ENCODE data around the gene ASB1. TPM values are rescaled to one million over a fixed set of nuclear protein-coding genes. Genes with fewer than 3 reads are reported as not detected.

The ASB1 gene
- total RNA-seq (10 to 100 TPM; 31.3 to 42.8 TPM), polyA plus RNA-seq (10 to 100 TPM; 20.0 to 45.2 TPM)
- long read RNA-seq, donor 1, full-length matches to known transcripts, result 19 of 39 reads
- long read RNA-seq, donor 1, partial matches to known transcripts, result 3 of 39 reads
- long read RNA-seq, donor 1, other reads (novel, unspliced or antisense), result 17 of 39 reads
- long read RNA-seq, donor 2, full-length matches to known transcripts, result 2 of 11 reads
- long read RNA-seq, donor 2, partial matches to known transcripts, result 4 of 11 reads
- long read RNA-seq, donor 2, other reads (novel, unspliced or antisense), result 5 of 11 reads

GRCh38 chr2:238426568-238427434, at the start of gene ASB1:
Gene ASB1 (plus strand): TSS chr2:238426927. CDS start chr2:238427071, 144 bp downstream.
- peak; percentile 83 to 91 for DNase-seq
- Histone ChIP-seq H3K4me3 (ENCODE audit: low read length in 2 of 2) (peak within 1 kb of the TSS; percentile 59 to 68), H3K27ac (ENCODE audit: low read depth in 1 of 2, low read length in 2 of 2) (peak within 1 kb of the TSS; percentile 62 to 97), H3K27me3 (ENCODE audit: control insufficient read depth in 1 of 2, insufficient read depth in 2 of 2, low read length in 1 of 2) (no peaks in the 10 kb centered on the region), H3K9me3 (ENCODE audit: control insufficient read depth, low read length) (no peaks in the 10 kb centered on the region), H3K4me1 (ENCODE audit: control insufficient read depth in 1 of 2, insufficient read depth in 2 of 2, low read length in 2 of 2) (no peaks in the 10 kb centered on the region), H3K36me3 (ENCODE audit: control insufficient read depth in 1 of 2, insufficient read depth in 2 of 2, low read length in 1 of 2) (peaks cover 0 to 2% of the 10 kb centered on the region in 2 donors)
- intact Hi-C loops (cut with DNase I), result loop anchor here in 1 of 2 donors (5.0 kb wide), 1 partner anchor 34 kb away; no protein-coding TSS in a partner anchor
- peak; percentile 89 for ATAC-seq (ENCODE audit: low FRiP score)
- WGBS, 2 donors, result 0% methylated on average over 80 to 104 of the region's 104 CpGs

DNA sequence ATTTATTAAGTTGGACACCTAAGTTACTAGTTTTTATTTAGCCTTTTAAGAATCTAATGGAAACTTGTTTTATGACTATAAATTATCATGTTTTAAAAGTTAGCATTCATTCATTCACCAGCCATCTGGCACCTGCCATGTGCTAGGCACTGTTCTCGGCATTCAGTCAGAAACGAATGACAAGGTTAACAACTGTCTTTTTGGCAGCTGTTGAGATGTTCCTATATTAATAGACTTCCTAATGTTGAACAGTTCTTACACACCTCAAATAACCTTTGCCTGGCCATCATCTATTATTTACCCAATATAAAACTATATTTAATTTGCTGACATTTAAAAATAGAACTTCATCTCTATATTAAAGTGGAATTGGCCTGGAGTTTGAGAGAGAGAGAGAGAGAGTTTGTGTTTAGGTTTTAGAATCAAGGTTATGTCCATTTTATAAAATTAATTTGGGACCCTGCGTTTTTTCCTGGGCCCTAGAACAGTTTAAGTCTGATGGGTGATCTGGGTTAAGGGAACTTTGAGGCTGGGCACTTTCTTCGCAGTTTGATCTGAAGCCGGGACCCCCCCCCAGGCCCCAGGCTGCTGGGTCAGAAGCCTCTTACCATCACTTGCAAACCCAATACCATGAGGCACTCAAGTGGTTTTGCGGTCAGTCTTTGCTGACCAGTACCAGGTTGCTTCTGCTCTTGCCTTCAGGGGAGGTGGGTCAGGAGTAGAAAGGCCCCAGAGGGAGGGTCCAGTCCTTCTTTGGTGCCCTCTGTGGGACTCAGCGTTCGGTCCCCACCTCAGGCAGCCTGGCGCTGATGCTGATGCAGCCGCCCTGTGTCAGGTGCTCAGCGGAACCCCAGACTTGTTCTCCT, 48.3 kb upstream of the ASB1 start:
- intact Hi-C loops (cut with DNase I), result loop anchor here in 1 of 2 donors (10.0 kb wide), 1 partner anchor 346 kb away; no protein-coding TSS in a partner anchor
- ATAC-seq (ENCODE audit: low FRiP score) (no peak), DNase-seq (no peak)
- no peaks in the 10 kb centered on the region for H3K9me3 ChIP-seq (ENCODE audit: control insufficient read depth, low read length)
- no peaks in the 10 kb centered on the region for H3K4me1 ChIP-seq (ENCODE audit: control insufficient read depth in 1 of 2, insufficient read depth in 2 of 2, low read length in 2 of 2)
- H3K4me3 ChIP-seq (ENCODE audit: low read length in 2 of 2), result no peak overlapping the region
- no peaks in the 10 kb centered on the region for H3K36me3 ChIP-seq (ENCODE audit: control insufficient read depth in 1 of 2, insufficient read depth in 2 of 2, low read length in 1 of 2)
- H3K27ac ChIP-seq (ENCODE audit: low read depth in 1 of 2, low read length in 2 of 2), result peak overlapping the region; percentile 45 to 78
- H3K27me3 ChIP-seq (ENCODE audit: control insufficient read depth in 1 of 2, insufficient read depth in 2 of 2, low read length in 1 of 2), result no peaks in the 10 kb centered on the region
- WGBS, 2 donors, result 76% methylated on average over 10 to 11 of the region's 11 CpGs

DNA sequence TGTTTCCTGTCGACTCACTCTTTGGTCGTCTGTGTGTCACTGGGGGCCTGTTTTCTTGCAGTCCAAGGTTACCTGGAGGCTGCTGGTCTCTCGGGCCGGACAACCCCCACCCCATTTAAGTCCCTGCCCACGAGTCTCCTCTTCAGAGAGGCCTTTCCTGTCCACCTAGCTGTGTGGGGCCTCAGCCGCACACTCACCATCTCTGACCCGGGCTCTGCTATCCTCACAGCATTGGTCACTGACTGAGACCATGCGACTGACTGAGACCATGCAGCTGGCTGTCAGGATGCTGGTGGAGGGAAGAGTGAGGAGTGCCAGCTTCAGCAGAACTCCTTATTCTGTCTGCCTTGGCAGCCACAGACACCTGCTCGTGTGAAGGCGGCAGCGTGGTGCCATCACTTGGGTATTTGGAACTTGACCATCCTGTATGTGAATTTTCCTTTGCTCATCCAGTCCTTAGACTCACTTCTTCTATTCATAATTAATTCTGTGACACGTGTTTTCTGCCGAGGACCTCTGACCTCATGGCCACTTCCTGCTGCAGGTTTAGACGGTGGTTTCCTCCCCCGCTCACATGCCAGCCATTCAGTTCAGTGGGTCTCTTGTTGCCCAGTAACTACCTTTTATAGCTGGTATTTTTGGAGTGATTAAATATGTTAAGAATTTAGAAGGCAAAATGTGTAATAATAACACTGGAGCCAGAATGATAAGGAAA, 47.5 kb upstream of the ASB1 start:
- peak; percentile 65 for ATAC-seq (ENCODE audit: low FRiP score)

GRCh38 chr2:238380336-238380735, 46.4 kb upstream of the ASB1 start:
- Histone ChIP-seq H3K4me1 (ENCODE audit: control insufficient read depth in 1 of 2, insufficient read depth in 2 of 2, low read length in 2 of 2) (no peaks in the 10 kb centered on the region), H3K27ac (ENCODE audit: low read depth in 1 of 2, low read length in 2 of 2) (peak overlapping the region in 1 of 2 donors; percentile 39), H3K4me3 (ENCODE audit: low read length in 2 of 2) (no peak overlapping the region), H3K36me3 (ENCODE audit: control insufficient read depth in 1 of 2, insufficient read depth in 2 of 2, low read length in 1 of 2) (no peaks in the 10 kb centered on the region), H3K9me3 (ENCODE audit: control insufficient read depth, low read length) (no peaks in the 10 kb centered on the region), H3K27me3 (ENCODE audit: control insufficient read depth in 1 of 2, insufficient read depth in 2 of 2, low read length in 1 of 2) (no peaks in the 10 kb centered on the region)
- 85 to 86% methylated on average over 7 of the region's 7 CpGs for WGBS, 2 donors
- intact Hi-C loops (cut with DNase I), result loop anchor here in 1 of 2 donors (5.0 kb wide), 1 partner anchor 42 kb away; no protein-coding TSS in a partner anchor
- no peak for DNase-seq
- no peak for ATAC-seq (ENCODE audit: low FRiP score)

More for the DNA sequence above, 47.5 kb upstream of the ASB1 start:
- Histone ChIP-seq H3K27ac (ENCODE audit: low read depth in 1 of 2, low read length in 2 of 2) (peak overlapping the region; percentile 45 to 78), H3K27me3 (ENCODE audit: control insufficient read depth in 1 of 2, insufficient read depth in 2 of 2, low read length in 1 of 2) (no peaks in the 10 kb centered on the region), H3K4me3 (ENCODE audit: low read length in 2 of 2) (no peak overlapping the region), H3K36me3 (ENCODE audit: control insufficient read depth in 1 of 2, insufficient read depth in 2 of 2, low read length in 1 of 2) (no peaks in the 10 kb centered on the region), H3K9me3 (ENCODE audit: control insufficient read depth, low read length) (no peaks in the 10 kb centered on the region), H3K4me1 (ENCODE audit: control insufficient read depth in 1 of 2, insufficient read depth in 2 of 2, low read length in 2 of 2) (no peaks in the 10 kb centered on the region)
- intact Hi-C loops (cut with DNase I), result loop anchor here in 1 of 2 donors (10.0 kb wide), 1 partner anchor 346 kb away; no protein-coding TSS in a partner anchor
- 39 to 45% methylated on average over 15 of the region's 15 CpGs for WGBS, 2 donors
- DNase-seq, result peak in 1 of 2 donors; percentile 79

GRCh38 chr2:238380785-238381184, 45.9 kb upstream of the ASB1 start:
- Histone ChIP-seq H3K4me3 (ENCODE audit: low read length in 2 of 2) (no peak overlapping the region), H3K27ac (ENCODE audit: low read depth in 1 of 2, low read length in 2 of 2) (no peak overlapping the region), H3K9me3 (ENCODE audit: control insufficient read depth, low read length) (no peaks in the 10 kb centered on the region), H3K4me1 (ENCODE audit: control insufficient read depth in 1 of 2, insufficient read depth in 2 of 2, low read length in 2 of 2) (no peaks in the 10 kb centered on the region), H3K27me3 (ENCODE audit: control insufficient read depth in 1 of 2, insufficient read depth in 2 of 2, low read length in 1 of 2) (no peaks in the 10 kb centered on the region), H3K36me3 (ENCODE audit: control insufficient read depth in 1 of 2, insufficient read depth in 2 of 2, low read length in 1 of 2) (no peaks in the 10 kb centered on the region)
- intact Hi-C loops (cut with DNase I), result loop anchor here in 1 of 2 donors (5.0 kb wide), 1 partner anchor 42 kb away; no protein-coding TSS in a partner anchor
- ATAC-seq (ENCODE audit: low FRiP score) (no peak), DNase-seq (no peak)
- WGBS, 2 donors, result 16 to 19% methylated on average over 1 of the region's 1 CpG

DNA sequence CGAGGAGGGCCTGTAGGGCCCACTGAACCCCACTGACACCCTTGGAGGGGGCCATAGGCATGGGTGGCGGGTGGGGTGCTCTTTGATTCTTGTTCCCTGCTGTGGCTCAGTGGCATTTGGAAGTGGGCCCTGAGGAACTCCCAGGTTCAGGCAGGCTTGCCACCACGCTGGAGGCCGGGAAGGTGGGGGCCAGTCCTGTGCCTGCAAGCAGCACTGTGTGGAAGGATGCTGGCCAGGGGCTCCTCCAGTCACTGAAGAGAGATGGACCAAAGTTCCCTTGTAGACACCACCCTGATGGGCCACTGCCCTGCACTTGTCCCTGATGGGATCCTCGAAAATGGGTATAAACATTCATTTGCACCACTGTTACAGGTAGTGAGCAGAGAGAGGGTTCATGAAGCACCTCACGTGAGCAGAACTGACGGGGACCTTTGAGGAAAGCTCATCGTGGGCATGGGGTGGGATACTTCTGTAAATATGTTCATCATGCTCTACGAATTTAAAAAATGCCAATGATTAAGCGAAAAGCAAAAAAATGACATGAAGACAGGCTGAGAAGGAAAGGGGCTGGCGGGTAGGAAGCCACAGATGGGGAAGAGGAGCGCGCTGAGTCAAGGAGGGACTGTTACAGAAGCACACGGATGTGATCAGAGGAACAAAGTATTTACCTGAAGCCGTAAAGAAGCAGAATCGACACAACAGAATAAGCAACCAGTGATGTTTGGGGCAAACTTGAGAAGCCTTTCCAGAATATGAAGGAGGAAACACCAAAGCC, 45.2 kb upstream of the ASB1 start:
- no peak for ATAC-seq (ENCODE audit: low FRiP score)

GRCh38 chr2:238382381-238382781, 44.3 kb upstream of the ASB1 start:
- no peak overlapping the region for H3K4me3 ChIP-seq (ENCODE audit: low read length in 2 of 2)
- intact Hi-C loops (cut with DNase I), result loop anchor here in 1 of 2 donors (5.0 kb wide), 1 partner anchor 40 kb away; no protein-coding TSS in a partner anchor
- no peaks in the 10 kb centered on the region for H3K4me1 ChIP-seq (ENCODE audit: control insufficient read depth in 1 of 2, insufficient read depth in 2 of 2, low read length in 2 of 2)
- H3K27ac ChIP-seq (ENCODE audit: low read depth in 1 of 2, low read length in 2 of 2), result no peak overlapping the region
- WGBS, 2 donors, result 91 to 95% methylated on average over 5 of the region's 5 CpGs
- no peaks in the 10 kb centered on the region for H3K36me3 ChIP-seq (ENCODE audit: control insufficient read depth in 1 of 2, insufficient read depth in 2 of 2, low read length in 1 of 2)
- ATAC-seq (ENCODE audit: low FRiP score) (no peak), DNase-seq (no peak)
- H3K27me3 ChIP-seq (ENCODE audit: control insufficient read depth in 1 of 2, insufficient read depth in 2 of 2, low read length in 1 of 2), result no peaks in the 10 kb centered on the region
- no peaks in the 10 kb centered on the region for H3K9me3 ChIP-seq (ENCODE audit: control insufficient read depth, low read length)

More for the DNA sequence above, 45.2 kb upstream of the ASB1 start:
- no peaks in the 10 kb centered on the region for H3K36me3 ChIP-seq (ENCODE audit: control insufficient read depth in 1 of 2, insufficient read depth in 2 of 2, low read length in 1 of 2)
- DNase-seq, result no peak
- no peak overlapping the region for H3K27ac ChIP-seq (ENCODE audit: low read depth in 1 of 2, low read length in 2 of 2)
- intact Hi-C loops (cut with DNase I), result loop anchor here in 1 of 2 donors (5.0 kb wide), 1 partner anchor 41 kb away; no protein-coding TSS in a partner anchor
- H3K4me1 ChIP-seq (ENCODE audit: control insufficient read depth in 1 of 2, insufficient read depth in 2 of 2, low read length in 2 of 2), result no peaks in the 10 kb centered on the region
- H3K27me3 ChIP-seq (ENCODE audit: control insufficient read depth in 1 of 2, insufficient read depth in 2 of 2, low read length in 1 of 2), result no peaks in the 10 kb centered on the region
- H3K9me3 ChIP-seq (ENCODE audit: control insufficient read depth, low read length), result no peaks in the 10 kb centered on the region
- no peak overlapping the region for H3K4me3 ChIP-seq (ENCODE audit: low read length in 2 of 2)
- WGBS, 2 donors, result 95 to 98% methylated on average over 16 of the region's 16 CpGs
